Hepatic stellate cell (primary cell): Measurements from ENCODE around the gene CEACAM6.

Experiments used
- DNase-seq: peaks from one replicate; pipeline ENCODE4 v3.0.0; 2011; ENCODE audit warnings: low spot score

The CEACAM6 gene

GRCh38 chr19:41799444-41800000, 44.2 kb downstream of the CEACAM6 start:
- DNase-seq: no peak

- no peak for DNase-seq
Measured at GRCh38 chr19:41801031-41801430, 45.7 kb downstream of the CEACAM6 start.

- no peak for DNase-seq
Measured at GRCh38 chr19:41801792-41802211, 46.5 kb downstream of the CEACAM6 start.

- no peak for DNase-seq
Measured at GRCh38 chr19:41802770-41803169, 47.4 kb downstream of the CEACAM6 start.

- no peak for DNase-seq
Measured at GRCh38 chr19:41804336-41804735, 49.0 kb downstream of the CEACAM6 start.

- no peak for DNase-seq
Measured at GRCh38 chr19:41807176-41807575, 51.8 kb downstream of the CEACAM6 start.

GRCh38 chr19:41808663-41809566, 53.6 kb downstream of the CEACAM6 start:
- no peak for DNase-seq

- DNase-seq: no peak
Measured at GRCh38 chr19:41810301-41810700, 55.0 kb downstream of the CEACAM6 start.

- no peak for DNase-seq
Measured at GRCh38 chr19:41811036-41811435, 55.7 kb downstream of the CEACAM6 start.

- DNase-seq: no peak
Measured at GRCh38 chr19:41811981-41812380, 56.7 kb downstream of the CEACAM6 start.

- DNase-seq: no peak
Measured at GRCh38 chr19:41813911-41814310, 58.6 kb downstream of the CEACAM6 start.

- no peak for DNase-seq
Measured at GRCh38 chr19:41815301-41815700, 60.0 kb downstream of the CEACAM6 start.

GRCh38 chr19:41816761-41817160, 61.4 kb downstream of the CEACAM6 start:
- DNase-seq: no peak

GRCh38 chr19:41821003-41821735, 65.8 kb downstream of the CEACAM6 start:
- peak; percentile 50 for DNase-seq
